ENCODE results near the gene EIF4H.

DNA sequence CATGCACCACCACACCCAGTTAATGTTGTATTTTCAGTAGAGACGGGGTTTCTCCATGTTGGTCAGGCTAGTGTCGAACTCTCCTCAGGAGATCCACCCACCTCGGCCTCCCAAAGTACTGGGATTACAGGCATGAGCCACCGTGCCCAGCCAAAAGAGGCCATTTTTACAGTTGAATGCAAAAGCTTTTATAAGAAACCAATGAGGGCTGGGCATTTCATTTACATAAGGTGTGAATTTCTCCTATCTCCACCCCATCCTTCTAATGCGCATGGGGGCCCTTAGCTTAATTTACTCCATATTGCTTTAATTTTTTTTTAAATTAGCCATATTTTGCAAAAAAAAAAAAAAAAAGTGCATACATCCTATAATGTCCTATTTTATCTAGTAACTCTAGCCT, 25.1 kb upstream of the EIF4H start:
- TF ChIP-seq POU2F2 (IDR thresholded peaks at IDR 0.05; ENCODE audit: low read depth, low read length) (no peak), POLR2A (IDR thresholded peaks at IDR 0.05; ENCODE audit: low read depth, low read length) (no peak)
